Lower leg skin (tissue), 4 donors: ENCODE data around the gene CLIP4. TPM values are rescaled to one million over a fixed set of nuclear protein-coding genes. Genes with fewer than 3 reads are reported as not detected.

Experiments used
- DNase-seq, 2 donors: peaks; one replicate each; pipeline ENCODE4 v3.0.0-alpha.2; 2019; ENCODE audit warnings: low spot score in 2 of 2
- H3K4me3 ChIP-seq: fragments of 200-600 bp; sonication (generic); 2 replicates; pipeline ENCODE4 v1.5.1; 2017; ENCODE audit warnings: mild to moderate bottlenecking, low read depth; ENCODE audit not compliant: poor library complexity, severe bottlenecking
- POLR2A ChIP-seq, 2 donors: fragments of 450-650 bp; IDR thresholded peaks; one replicate each; pipeline ENCODE4 v1.6.1; 2016 to 2017; ENCODE audit warnings: antibody characterized with exemption in 2 of 2, mild to moderate bottlenecking in 1 of 2, moderate library complexity in 1 of 2
- WGBS, 2 donors: methylation state at CpG; one replicate each; pipeline ENCODE4 v1.1.5; 2018; 5-methylcytosine and 5-hydroxymethylcytosine counted together
- intact Hi-C: fragments of 100-400 bp; cut with DNase I; formaldehyde crosslinking; loops from one replicate; pipeline ENCODE4 v1.15.0; 2023; ENCODE audit warnings: low total_unique reads
- total RNA-seq, 4 donors: library from RNA; depleted of rRNA; stranded (reverse); fragments of >200 nt; gene quantifications; one replicate each; pipeline ENCODE4 v1.1.0, GENCODE V29; 2016
- TF ChIP-seq, protein P1 (sequence below), 3 donors: fragments of 450-650 bp; IDR thresholded peaks; one replicate each; pipeline ENCODE4 v1.5.1; 2016; ENCODE audit warnings: antibody characterized with exemption in 3 of 3, mild to moderate bottlenecking in 3 of 3, moderate library complexity in 2 of 3

Gene CLIP4
- total RNA-seq, 4 donors from 2014 or later = 50.6 to 82.2 (median 58.1) TPM

DNA sequence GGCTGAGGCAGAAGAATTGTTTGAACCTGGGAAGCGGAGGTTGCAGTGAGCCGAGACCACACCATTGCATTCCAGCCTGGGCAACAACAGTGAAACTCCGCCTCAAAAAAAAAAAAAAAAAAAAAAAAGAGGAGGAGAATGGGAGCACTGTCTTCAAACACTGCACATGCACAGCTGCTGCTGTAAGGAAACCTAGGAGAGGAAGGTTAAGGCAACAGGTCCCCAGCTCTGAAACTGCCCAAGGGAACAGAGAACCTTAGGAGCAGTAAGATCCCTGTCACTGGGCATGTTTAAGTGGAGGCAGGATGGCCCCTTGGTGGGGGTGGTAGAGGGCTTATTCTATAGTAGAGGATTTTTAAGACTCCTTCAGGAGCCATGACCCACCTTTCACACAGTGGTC is 111.2 kb downstream of the CLIP4 start:
- WGBS, 2 donors = 76 to 89% methylated on average over 3 of the region's 3 CpGs
- no peak for DNase-seq
- no peak overlapping the region for H3K4me3 ChIP-seq
- TF ChIP-seq, protein P1, sequence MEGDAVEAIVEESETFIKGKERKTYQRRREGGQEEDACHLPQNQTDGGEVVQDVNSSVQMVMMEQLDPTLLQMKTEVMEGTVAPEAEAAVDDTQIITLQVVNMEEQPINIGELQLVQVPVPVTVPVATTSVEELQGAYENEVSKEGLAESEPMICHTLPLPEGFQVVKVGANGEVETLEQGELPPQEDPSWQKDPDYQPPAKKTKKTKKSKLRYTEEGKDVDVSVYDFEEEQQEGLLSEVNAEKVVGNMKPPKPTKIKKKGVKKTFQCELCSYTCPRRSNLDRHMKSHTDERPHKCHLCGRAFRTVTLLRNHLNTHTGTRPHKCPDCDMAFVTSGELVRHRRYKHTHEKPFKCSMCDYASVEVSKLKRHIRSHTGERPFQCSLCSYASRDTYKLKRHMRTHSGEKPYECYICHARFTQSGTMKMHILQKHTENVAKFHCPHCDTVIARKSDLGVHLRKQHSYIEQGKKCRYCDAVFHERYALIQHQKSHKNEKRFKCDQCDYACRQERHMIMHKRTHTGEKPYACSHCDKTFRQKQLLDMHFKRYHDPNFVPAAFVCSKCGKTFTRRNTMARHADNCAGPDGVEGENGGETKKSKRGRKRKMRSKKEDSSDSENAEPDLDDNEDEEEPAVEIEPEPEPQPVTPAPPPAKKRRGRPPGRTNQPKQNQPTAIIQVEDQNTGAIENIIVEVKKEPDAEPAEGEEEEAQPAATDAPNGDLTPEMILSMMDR (IDR thresholded peaks at IDR 0.05) = no peak
- no peak for TF ChIP-seq POLR2A (IDR thresholded peaks at IDR 0.05)
- intact Hi-C loops = no loop called here

DNA sequence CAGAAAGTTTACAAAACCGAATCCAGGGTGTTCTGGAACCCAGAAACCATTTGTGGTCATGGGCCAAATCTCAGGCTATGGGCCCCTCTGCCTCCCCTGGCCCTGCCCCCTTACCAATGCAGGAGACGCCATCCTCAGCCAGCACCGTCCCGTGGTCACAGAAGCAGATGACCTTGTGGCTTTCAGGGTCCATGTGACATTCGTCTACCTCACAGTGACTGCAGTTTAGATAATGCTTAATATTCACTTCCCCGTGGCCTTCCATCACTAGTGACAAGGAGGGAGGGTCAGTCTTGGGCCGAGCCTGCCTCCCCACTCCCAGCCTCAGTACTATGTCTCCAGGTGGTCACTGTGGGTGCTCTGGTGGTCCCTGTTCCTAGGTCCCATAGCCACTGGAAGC is 111.6 kb downstream of the CLIP4 start:
- 71 to 79% methylated on average over 6 to 7 of the region's 7 CpGs for WGBS, 2 donors
- DNase-seq = no peak
- intact Hi-C loops = no loop called here
- H3K4me3 ChIP-seq = no peak overlapping the region
- TF ChIP-seq, protein P1 (IDR thresholded peaks at IDR 0.05) = no peak
- TF ChIP-seq POLR2A (IDR thresholded peaks at IDR 0.05) = no peak

DNA sequence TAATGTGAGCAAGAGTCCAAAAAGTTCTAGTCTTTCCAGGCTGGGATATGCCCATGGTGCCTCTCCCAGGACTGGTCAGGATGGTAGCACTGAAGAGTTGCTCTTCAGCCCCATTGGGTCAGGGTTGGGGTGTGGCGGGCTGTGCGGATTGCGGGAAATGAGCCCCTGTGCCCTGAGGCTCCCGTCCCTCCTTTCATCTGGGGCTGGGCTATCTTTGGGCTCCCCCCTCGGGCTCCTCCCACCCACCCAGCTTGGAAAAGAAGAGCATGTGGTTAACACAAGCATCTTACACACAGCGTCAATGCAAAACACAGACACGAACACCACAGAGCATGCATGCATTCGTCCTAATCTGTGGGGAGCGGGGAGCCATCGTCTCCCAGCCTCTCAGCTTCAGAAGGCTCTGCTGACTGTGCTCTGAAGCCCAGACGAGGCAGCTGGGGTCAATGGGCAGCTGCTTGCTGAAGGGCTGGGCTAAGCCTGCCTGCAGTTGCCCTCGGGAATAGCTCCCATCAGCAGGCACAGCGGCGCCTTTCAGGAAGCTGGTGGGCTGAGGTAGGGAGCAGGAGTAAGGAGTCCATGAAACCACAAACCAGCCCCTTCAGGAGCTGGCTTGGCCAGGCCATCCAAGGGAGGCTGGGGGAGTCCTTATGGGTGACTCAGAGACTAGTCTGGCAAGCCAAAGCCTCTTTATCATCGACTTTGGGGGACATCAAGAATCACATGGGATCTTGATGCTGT is 112.9 kb downstream of the CLIP4 start:
- H3K4me3 ChIP-seq = no peak overlapping the region
- TF ChIP-seq, protein P1 (IDR thresholded peaks at IDR 0.05) = no peak
- TF ChIP-seq POLR2A (IDR thresholded peaks at IDR 0.05) = no peak
- DNase-seq = no peak
- intact Hi-C loops = no loop called here
- 33 to 38% methylated on average over 13 to 15 of the region's 15 CpGs for WGBS, 2 donors

DNA sequence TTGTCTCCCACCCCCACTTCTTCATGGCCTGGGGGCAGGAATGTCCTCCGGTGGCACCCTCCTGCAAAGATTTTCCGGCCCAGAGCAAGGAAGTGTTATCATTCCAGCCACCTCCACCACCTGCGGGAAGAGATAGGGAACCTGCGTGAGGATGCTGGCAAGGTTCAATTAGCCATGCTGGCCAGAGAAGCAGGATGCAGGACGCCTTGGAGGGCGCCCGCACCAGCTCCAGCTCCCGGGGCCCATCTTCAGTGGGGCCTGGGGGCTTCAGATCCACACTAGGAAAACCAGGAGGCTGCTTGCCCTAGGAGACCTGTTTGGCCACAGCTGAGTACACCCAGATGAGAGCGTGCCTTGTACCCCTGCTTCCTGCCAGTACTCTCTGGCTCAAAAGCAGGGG is 113.7 kb downstream of the CLIP4 start:
- 63 to 64% methylated on average over 9 of the region's 9 CpGs for WGBS, 2 donors
- intact Hi-C loops = no loop called here
- TF ChIP-seq, protein P1 (IDR thresholded peaks at IDR 0.05) = no peak
- no peak for TF ChIP-seq POLR2A (IDR thresholded peaks at IDR 0.05)
- DNase-seq = no peak
- no peak overlapping the region for H3K4me3 ChIP-seq

DNA sequence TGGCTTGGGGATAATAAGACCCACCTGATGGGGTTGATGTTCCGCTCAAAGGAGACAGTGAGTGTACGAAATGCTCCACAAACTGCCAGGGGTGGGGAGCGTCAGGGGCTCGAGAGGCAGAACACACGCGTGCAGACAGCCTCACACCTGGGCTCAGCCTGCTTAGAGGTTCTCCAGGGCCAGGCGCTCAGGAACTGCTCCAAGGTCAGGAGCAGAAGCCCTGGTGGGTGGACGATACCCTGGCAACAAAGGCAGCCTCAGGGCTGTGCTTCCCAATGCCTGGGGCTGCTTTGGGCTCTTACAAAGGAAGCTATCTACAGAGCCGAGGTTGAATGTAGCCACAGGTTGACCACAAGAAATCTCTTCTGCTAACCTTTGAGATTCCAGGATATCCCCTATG is 114.4 kb downstream of the CLIP4 start:
- H3K4me3 ChIP-seq = no peak overlapping the region
- intact Hi-C loops = no loop called here
- no peak for DNase-seq
- TF ChIP-seq POLR2A (IDR thresholded peaks at IDR 0.05) = no peak
- TF ChIP-seq, protein P1 (IDR thresholded peaks at IDR 0.05) = no peak
- 83 to 84% methylated on average over 9 of the region's 9 CpGs for WGBS, 2 donors

DNA sequence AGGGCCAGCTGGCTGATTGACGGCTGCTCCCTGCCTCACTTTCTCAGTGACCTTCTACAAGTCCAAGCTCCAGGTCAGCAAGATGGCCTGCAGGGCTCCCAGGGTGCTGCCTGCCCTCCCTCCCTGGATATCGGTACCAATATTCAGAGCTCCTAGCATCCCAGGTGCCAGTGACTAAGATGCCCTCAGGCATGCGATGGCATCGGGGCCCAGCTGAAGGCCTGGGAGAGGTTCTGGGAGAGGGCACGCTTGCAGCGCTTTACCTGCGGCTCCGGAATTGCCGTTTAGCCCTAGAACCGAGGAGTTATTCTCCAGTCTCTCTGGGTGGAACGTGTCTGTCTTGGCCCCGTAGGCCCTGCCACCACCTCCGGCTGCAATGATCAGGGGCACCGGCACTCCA is 116.8 kb downstream of the CLIP4 start:
- DNase-seq = no peak
- H3K4me3 ChIP-seq = no peak overlapping the region
- intact Hi-C loops = no loop called here
- WGBS, 2 donors = 86 to 88% methylated on average over 10 to 12 of the region's 14 CpGs
- TF ChIP-seq POLR2A (IDR thresholded peaks at IDR 0.05) = no peak
- TF ChIP-seq, protein P1 (IDR thresholded peaks at IDR 0.05) = no peak
